Pancreas (tissue), 10 donors: ENCODE results near the gene ZNF574. TPM values are rescaled to one million over a fixed set of nuclear protein-coding genes. Genes with fewer than 3 reads are reported as not detected.
A peak's percentile ranks its signal among the peaks of the same experiment; 100 is the strongest.

Experiments
- ATAC-seq, 4 donors: fragments of 200-7000 bp; cut with Tn5 transposase; one replicate each; pipeline versions ENCODE4 v1.8.0 to v1.9.1; 2020; ENCODE audit warnings: mild to moderate bottlenecking in 4 of 4, moderate library complexity in 4 of 4
- DNase-seq, 6 donors: peaks; one replicate each; pipeline ENCODE4 v3.0.0-alpha.2; 2020
- FAIRE-seq: peaks from 2 replicates; lab custom pipeline; 2012; peaks lifted over from hg19 to GRCh38; lab: Jason Lieb, UNC
- H3K27ac ChIP-seq, 4 donors: fragments of 200-600 bp; sonication (generic); 1 replicate in 3 of 4; 2 replicates in 1 of 4; pipeline versions ENCODE4 v1.5.0 to v1.8.0; 2020
- H3K27me3 ChIP-seq, 4 donors: fragments of 200-600 bp; one replicate each; pipeline ENCODE4 v1.8.0; 2021
- H3K36me3 ChIP-seq, 3 donors: fragments of 200-600 bp; sonication (generic) in 1 of 3; one replicate each; pipeline versions ENCODE4 v1.5.0 to v1.8.0; 2020 to 2021
- H3K4me1 ChIP-seq, 3 donors: fragments of 200-600 bp; one replicate each; pipeline ENCODE4 v1.8.0; 2021
- H3K4me3 ChIP-seq, 4 donors: fragments of 200-600 bp; sonication (generic) in 2 of 4; one replicate each; pipeline versions ENCODE4 v1.5.0 to v1.8.0; 2020 to 2021
- H3K9me3 ChIP-seq, 4 donors: fragments of 200-600 bp; one replicate each; pipeline ENCODE4 v1.8.0; 2021
- CTCF ChIP-seq, 4 donors: fragments of 200-600 bp; sonication (generic) in 3 of 4; IDR thresholded peaks; one replicate each; pipeline versions ENCODE4 v1.5.0 to v1.8.0; 2021; ENCODE audit warnings: antibody characterized with exemption in 4 of 4
- WGBS, 2 donors: extraction: QIAGEN DNeasy Blood & Tissue Kit; methylation state at CpG; one replicate each; pipeline ENCODE4 v1.1.7; 2013; 5-methylcytosine and 5-hydroxymethylcytosine counted together
- intact Hi-C, 3 donors: fragments of 100-400 bp; cut with DNase I; formaldehyde crosslinking; loops; one replicate each; pipeline versions ENCODE4 v1.11.1 to v1.14.2; 2022
- polyA plus RNA-seq, 2 donors: library from polyadenylated mRNA; stranded (reverse); fragments of 200-250 nt; gene quantifications; one replicate each; pipeline ENCODE4 v1.2.3, GENCODE V29; 2013
- total RNA-seq, 6 donors: library from RNA; stranded (reverse); fragmentation: NEBNext Ultra II Directional in 4 of 6; extraction: Animal tissue kit (Norgen Biotek cat#: 25700) in 4 of 6; gene quantifications; one replicate each; pipeline versions ENCODE4 v1.2.1 to v1.2.4, GENCODE V29; 2021 to 2023
- donor health status: healthy with polysubstance abuse.
- donor health status: DM: no; HTN: no; CAD: no; lungs with moderate emphysema.
- donor health status: DM: no; HTN: no; CAD: no.
- donor health status: control.
- donor health status: control.
- donor health status: Bipolar disorder and iron deficiency.
- donor health status: DM: yes; HTN: yes; CAD: no.
- donor health status: DM: no; HTN: no; CAD: no.
- donor health status: DM: no; HTN: no; CAD: no.
- donor health status: DM: yes; HTN: yes; CAD: no.

The ZNF574 gene
- total and polyA plus RNA-seq, 8 donors: 3.9 to 8.5 (median 5.8) TPM

GRCh38 chr19:42065051-42065450 is 10.9 kb upstream of the ZNF574 start:
- 64 to 80% methylated on average over 13 of the region's 13 CpGs for WGBS, 2 donors
- DNase-seq (no peak), ATAC-seq (no peak), FAIRE-seq (no peak)
- intact Hi-C loops: no loop called here
- no peaks in the 10 kb centered on the region for H3K27me3 ChIP-seq
- H3K36me3 ChIP-seq: no peaks in the 10 kb centered on the region
- no peak for TF ChIP-seq CTCF (IDR thresholded peaks at IDR 0.05)
- H3K27ac ChIP-seq: no peak overlapping the region
- H3K4me3 ChIP-seq: no peak overlapping the region
- no peaks in the 10 kb centered on the region for H3K4me1 ChIP-seq
- no peaks in the 10 kb centered on the region for H3K9me3 ChIP-seq

GRCh38 chr19:42065511-42065910 is 10.5 kb upstream of the ZNF574 start:
- no peaks in the 10 kb centered on the region for H3K27me3 ChIP-seq
- no peak overlapping the region for H3K4me3 ChIP-seq
- FAIRE-seq (no peak), ATAC-seq (no peak), DNase-seq (no peak)
- H3K4me1 ChIP-seq: no peaks in the 10 kb centered on the region
- H3K36me3 ChIP-seq: no peaks in the 10 kb centered on the region
- no peak overlapping the region for H3K27ac ChIP-seq
- no peaks in the 10 kb centered on the region for H3K9me3 ChIP-seq
- WGBS, 2 donors: 68 to 78% methylated on average over 7 to 9 of the region's 9 CpGs
- TF ChIP-seq CTCF (IDR thresholded peaks at IDR 0.05): no peak
- intact Hi-C loops: no loop called here

- Histone ChIP-seq H3K27ac (no peak overlapping the region), H3K4me3 (no peak overlapping the region), H3K9me3 (no peaks in the 10 kb centered on the region), H3K36me3 (no peaks in the 10 kb centered on the region), H3K4me1 (no peaks in the 10 kb centered on the region), H3K27me3 (no peaks in the 10 kb centered on the region)
- WGBS, 2 donors: 38 to 48% methylated on average over 9 of the region's 9 CpGs
- ATAC-seq (no peak), FAIRE-seq (no peak), DNase-seq (no peak)
- intact Hi-C loops: no loop called here
- TF ChIP-seq CTCF (IDR thresholded peaks at IDR 0.05): no peak
These were observed 9.8 kb upstream of the ZNF574 start for GRCh38 chr19:42066075-42066754.

- no peak for DNase-seq
- Histone ChIP-seq H3K27ac (no peak overlapping the region), H3K4me3 (no peak overlapping the region), H3K4me1 (no peaks in the 10 kb centered on the region), H3K36me3 (no peaks in the 10 kb centered on the region), H3K9me3 (no peaks in the 10 kb centered on the region), H3K27me3 (no peaks in the 10 kb centered on the region)
- TF ChIP-seq CTCF (IDR thresholded peaks at IDR 0.05): no peak
- WGBS, 2 donors: 63 to 69% methylated on average over 6 of the region's 6 CpGs
- FAIRE-seq: no peak
- no peak for ATAC-seq
- intact Hi-C loops: no loop called here
These were observed 8.6 kb upstream of the ZNF574 start for GRCh38 chr19:42067315-42067888.

- intact Hi-C loops: no loop called here
- WGBS, 2 donors: 36 to 38% methylated on average over 8 of the region's 8 CpGs
- H3K27ac ChIP-seq: no peak overlapping the region
- no peak for TF ChIP-seq CTCF (IDR thresholded peaks at IDR 0.05)
- H3K36me3 ChIP-seq: no peaks in the 10 kb centered on the region
- no peak for DNase-seq
- FAIRE-seq: no peak
- H3K27me3 ChIP-seq: no peaks in the 10 kb centered on the region
- peak overlapping the region in 1 of 4 donors; percentile 40 for H3K4me3 ChIP-seq
- H3K9me3 ChIP-seq: no peaks in the 10 kb centered on the region
- no peak for ATAC-seq
- no peaks in the 10 kb centered on the region for H3K4me1 ChIP-seq
These were observed 7.6 kb upstream of the ZNF574 start for GRCh38 chr19:42068361-42068755.
